HG03469 (cell line): ENCODE data around the gene GUK1.
"Not testable (repeated sequence)": the region's sequence is repeated elsewhere in the genome, so short reads cannot be mapped to it uniquely, and the experiment has no call there.

Experiments
- ATAC-seq: cut with Tn5 transposase; IDR thresholded peaks from one replicate; pipeline ENCODE4 v1.9.1; 2021; ENCODE audit warnings: mild to moderate bottlenecking, moderate library complexity, moderate number of reproducible peaks; ENCODE audit not compliant: unreplicated experiment

The GUK1 gene

DNA sequence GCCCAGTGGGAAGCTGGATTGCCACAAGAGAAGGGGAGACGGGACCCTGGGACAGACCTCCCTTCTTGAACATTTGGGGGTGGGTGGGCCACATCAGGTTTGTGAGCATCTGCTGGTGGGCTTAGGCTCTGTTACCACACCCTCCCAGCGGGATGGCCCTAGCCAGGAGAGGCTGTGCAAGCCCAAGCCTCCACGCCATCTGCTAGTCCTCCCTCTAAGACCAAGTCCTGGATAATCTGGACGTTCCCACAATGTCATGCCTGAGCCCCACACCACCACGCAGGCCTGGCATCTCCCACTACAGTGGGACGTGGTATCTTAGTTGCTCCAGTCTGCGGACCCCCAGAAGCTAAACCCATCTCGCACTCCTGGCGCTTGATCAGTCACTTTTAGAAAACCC is 21.8 kb downstream of the GUK1 start:
- no peak for ATAC-seq

DNA sequence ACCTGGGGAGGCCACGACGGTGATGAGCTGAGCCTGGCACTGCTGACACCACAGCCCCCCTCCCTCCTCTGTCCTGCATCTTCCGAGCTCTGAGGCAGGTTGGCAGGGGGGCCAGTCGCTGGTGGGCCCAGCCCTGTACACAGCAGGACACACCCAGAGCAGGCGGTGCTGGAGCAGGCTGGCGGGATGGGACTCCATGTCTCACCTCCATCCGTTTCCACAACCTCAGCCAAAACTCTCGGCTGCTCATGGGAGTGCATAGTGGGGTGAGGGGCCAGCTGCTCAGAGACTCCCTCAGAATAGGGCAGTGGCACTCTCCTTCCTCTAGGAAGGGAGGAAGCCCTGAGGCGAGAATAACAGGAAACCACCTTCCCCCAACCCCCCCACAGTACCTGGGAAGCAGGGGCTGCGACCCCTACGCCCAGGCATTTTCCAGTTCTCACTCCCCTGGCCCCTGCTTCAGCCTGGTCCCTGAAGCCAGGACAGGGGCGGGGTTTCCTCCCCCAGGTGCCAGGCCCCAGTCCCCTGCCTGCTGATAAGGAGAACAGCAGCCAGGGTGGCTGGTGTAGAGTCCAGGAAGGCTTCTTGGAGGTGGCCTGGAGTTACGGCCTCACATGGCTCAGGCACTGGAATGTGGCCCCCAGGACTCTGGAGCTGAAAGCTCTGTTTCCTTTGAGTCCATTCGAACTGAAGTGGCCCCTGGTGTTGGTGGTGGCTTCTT is 22.4 kb downstream of the GUK1 start:
- no peak for ATAC-seq

DNA sequence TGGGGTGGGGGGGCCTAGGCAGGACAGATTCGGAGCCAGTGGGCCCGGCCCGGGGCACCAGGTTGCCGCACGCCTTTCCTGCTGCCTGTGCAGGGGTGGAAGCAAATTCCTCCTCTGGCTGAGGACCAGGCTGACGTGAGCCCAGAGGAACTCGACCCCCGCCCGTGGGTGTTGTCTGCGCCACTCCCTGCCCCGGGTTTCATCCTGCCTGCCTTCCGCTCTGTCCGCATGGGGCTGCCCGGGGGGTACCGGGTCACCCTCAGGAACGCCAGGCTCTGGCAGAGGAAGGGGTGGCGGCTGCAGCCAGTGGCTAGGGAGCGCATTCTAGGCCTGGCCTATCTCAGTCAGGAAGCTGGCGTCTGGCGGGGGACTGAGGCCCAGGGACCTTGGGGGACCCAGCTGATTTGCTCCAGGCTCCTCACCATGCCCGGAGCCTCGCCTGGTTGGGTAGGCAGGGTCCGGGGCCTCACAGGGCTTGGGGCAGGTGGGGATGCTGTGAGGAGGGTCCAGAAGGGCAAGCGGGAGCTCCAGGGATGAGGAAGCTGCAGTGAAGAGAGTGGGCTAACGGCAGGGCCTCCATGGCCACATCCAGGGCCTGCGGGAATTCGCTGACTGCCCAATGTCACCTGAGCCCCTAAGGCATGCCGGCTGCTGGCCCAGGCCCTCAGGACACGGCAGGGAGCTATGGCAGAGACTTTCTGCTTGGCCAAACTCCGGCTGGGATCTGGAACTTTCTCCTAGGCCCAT is 23.1 kb downstream of the GUK1 start:
- ATAC-seq: no peak

DNA sequence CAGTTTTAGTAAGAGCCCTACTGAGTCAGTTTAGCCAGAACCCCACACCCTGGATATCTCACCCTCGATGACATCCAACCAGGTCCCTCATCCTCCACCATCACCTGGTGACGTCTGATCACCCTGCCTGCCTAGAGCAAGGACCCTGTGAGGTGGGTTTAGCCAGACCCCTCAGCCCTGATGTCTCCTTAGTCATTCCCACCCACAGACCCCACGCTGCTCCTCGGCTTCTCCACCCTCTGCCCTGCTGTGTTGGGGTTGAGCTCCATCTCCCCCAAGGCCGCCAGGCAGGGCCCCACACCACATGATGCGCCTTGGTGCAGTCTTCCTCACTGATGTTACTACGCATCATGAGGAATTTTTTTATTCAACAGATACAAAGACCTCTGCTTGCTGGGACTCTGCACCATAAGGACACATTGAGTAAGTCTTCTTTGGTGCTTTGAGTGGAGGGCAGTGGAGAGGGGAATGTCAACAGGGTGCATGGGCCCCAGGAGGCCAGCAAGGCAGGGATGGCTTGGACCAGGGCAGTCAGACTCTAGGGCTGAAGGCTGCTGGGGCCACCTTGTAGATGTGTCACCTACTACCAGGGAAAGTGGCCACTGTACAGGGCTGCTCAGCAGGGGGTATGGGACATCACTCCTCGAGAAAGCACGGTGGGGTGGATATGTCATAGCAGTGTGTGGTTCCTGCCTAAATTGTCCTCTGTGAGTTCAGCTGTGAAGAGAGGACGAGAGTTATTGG is 23.9 kb downstream of the GUK1 start:
- no peak for ATAC-seq

DNA sequence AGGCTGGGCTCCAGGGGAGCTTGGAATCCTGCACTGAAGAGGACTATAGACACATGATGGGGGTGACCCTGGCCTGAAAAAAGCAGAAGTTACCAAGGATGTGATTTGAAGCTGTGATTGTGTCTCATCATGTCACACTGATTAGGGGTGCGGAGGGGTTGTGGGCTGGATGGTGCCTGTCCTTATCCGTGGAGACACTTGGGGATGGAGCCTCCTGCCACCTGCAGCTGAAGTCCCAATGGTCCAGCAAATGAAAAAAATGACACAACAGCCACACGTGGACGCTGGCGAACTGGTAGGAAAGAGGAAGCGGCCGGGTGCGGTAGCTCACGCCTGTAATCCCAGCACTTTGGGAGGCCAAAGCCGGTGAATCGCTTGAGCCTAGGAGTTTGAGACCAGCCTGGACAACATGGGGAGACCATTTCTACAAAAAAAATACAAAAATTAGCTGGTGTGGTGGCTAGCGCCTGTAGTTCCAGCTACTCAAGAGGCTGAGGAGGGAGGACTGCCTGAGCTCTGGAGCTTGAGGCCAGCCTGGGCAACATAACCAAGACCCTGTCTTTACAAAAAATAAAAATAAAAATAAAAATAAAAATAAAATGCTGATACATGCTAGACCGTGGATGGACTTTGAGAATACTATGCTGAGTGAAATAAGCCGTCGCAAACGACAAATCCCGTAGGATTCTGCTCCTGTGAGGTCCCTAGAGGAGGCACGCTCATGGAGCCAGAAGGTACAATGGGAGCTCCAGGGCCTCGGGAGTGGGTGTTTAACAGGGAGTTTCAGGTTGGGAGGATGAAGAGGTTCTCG is 24.7 kb downstream of the GUK1 start:
- no peak for ATAC-seq

DNA sequence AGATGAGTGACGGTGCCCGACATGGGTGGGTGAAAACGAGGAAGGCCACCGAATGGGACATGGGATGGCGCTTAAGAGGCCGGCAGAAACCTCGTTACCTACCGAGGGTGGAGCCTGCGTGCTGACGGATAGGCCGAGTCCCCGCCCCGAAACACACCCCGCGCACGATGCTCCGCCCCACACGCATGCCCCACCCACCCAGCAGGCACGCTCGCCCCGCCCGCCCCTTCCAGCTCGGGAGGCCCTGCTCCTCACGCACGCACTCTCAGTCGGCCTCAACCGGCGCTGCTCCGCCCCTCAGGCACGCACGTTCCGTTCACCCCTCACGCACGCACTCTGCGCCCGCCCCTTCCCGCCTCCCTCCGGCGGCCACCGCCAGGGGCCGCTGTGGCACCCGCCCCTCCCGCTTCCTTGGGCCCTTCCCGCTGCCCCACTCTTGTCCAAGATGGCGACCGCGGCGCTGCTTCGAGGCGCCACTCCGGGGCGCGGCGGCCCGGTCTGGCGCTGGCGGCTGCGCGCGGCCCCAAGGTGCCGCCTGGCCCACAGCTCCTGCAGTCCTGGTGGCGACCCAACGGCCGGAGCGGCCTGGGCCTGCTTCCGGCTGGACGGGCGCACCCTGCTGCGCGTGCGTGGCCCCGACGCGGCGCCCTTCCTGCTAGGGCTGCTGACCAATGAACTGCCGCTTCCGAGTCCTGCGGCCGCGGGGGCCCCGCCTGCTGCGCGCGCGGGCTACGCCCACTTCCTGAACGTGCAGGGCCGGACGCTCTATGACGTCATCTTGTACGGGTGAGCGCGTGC is 25.5 kb downstream of the GUK1 start, which contains the start of gene IBA57:
Gene IBA57, plus strand, starts transcription at position 433 of the 798 bp plus-strand sequence. Its CDS starts 13 bp downstream, at position 446.
- peak; percentile 68 for ATAC-seq

DNA sequence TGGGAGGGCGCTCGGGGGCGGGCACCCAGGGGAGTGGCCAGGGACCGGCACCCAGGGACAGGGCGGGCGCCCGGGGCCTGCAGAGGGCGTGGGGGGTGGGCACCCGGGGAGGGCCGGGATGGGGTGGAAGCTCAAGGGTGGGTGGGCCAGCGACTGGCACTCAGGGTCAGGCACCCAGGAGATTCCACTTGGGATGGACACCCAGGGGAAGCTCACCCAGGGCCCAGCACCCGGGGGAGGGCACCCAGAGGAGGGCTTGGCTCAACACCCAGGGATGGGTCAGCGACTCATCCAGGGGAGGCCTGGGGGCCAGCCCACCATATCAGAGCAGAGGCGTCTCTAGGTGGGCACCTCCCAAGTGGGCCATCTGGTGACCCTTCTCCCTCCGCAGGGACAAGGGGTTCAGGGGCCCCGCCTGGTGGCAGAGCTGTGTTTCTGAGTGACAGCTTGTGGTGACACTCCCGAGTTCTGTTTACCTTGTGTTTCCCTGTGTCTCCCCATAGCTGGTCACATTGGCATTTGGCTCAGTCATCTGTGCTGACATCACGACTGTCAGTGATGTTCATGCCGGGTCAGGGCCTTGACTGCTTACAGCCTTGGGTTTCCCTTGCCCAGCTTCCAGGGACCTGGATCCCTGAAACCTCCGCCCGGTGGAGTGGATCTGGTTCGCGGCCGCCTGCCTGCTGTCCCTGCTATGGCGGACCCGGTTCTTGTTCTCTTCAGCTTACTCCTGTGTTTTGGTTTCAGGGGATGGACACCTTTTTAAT is 26.3 kb downstream of the GUK1 start:
- ATAC-seq: peak; percentile 14

DNA sequence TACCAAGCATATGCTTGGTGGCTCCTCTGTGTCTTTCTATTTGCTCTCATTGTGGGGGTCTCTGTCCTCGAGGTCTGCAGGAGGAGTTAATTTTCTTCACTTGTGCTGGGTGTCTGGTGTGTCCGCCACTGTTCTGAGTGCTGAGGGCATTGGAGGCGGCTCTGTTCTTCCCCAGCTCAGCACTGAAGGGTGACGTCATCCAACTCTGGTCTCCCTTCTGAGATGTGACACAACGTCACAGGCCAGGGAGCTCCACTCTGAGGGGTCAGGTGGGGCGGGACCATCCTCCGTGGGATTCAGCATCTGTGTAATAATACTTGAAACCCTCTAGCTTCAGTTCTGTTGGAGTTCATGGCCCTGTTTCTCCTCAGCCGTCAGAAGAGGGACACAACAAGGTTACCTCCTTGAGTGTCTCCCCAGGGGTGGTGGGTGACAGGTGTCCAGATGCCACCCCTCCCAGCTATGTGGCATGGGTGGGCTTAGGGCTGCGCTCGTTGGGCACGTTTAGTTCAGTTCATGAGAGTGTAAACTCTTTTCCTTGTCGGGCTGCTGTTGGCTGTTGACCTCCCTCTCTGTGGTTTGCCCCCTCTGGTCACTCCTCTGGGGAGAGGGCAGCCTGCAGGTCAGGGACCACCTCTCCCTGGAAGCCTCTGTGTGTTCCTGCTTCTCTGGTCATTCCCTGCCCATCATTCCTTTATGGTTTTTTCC is 28.6 kb downstream of the GUK1 start:
- no peak for ATAC-seq

DNA sequence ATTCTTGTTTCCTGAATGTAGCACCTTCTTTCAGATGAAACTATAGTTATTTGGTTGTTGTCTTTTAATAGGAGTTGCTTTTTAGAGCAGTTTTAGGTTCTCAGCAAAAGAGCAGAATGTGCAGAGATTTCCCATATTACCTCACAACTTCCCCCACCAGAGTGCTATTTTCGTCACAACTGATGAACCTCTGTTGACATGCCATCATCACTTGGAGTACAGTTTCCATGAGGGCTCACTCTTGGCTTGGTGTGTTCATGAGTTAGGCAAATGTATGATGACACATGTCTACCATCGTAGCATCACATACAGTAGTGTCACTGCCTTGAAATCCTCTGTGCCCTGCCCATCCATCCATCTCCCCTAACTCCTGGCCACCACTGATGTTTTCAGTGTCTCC is 29.3 kb downstream of the GUK1 start:
- no peak for ATAC-seq

DNA sequence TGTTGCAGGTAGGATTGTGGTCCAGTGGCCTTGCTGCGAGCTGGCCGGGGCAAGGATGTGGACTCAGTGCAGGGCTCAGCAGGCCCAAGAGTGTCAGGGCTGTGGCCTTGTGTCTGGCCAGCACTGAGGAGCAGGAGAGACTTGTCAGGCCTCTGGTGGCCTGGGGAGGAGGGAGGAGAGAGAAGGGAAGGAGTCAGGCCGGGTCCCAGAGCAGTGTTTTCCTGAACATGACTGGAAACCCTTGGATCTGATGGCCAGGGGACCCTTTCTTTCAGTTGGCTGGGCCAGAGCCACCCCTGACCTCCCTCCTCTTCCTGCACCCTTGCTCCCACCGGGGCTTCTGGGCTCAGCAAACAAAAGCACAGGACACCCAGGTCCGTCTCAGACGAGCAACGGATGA is 30.6 kb downstream of the GUK1 start:
- no peak for ATAC-seq

DNA sequence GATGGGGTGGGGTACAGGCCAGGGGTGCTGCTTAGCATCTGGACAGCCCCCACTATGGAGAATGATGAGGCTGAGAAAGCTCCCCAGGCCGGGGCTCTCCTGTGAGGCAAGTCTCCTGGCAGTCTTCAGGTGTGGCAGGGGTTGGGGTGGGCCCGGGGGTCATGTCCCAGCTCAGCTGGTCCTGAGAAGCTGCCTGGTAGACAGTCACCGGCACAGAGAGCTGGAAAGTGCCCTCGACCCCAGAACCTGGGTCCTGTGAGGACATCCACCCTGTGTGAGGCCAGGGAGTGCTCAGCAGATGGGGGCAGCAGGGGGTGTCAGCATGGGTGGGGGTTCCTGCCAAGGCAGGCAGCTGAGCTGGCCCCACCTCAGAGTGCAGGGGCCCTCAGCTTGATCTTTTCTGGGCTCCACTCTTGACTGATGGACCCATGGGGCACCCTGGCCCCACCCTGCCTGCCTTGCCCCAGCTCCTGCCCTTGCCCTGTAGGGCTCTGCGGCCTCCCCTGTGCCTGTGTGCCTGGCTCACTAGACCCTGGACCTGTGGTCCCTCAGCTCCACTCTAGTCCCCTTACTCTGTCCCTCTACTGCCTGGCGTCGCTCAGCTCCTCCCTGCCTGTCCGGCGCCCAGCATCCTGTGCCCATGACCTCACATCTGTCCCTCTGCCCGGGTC is 31.3 kb downstream of the GUK1 start:
- no peak for ATAC-seq

DNA sequence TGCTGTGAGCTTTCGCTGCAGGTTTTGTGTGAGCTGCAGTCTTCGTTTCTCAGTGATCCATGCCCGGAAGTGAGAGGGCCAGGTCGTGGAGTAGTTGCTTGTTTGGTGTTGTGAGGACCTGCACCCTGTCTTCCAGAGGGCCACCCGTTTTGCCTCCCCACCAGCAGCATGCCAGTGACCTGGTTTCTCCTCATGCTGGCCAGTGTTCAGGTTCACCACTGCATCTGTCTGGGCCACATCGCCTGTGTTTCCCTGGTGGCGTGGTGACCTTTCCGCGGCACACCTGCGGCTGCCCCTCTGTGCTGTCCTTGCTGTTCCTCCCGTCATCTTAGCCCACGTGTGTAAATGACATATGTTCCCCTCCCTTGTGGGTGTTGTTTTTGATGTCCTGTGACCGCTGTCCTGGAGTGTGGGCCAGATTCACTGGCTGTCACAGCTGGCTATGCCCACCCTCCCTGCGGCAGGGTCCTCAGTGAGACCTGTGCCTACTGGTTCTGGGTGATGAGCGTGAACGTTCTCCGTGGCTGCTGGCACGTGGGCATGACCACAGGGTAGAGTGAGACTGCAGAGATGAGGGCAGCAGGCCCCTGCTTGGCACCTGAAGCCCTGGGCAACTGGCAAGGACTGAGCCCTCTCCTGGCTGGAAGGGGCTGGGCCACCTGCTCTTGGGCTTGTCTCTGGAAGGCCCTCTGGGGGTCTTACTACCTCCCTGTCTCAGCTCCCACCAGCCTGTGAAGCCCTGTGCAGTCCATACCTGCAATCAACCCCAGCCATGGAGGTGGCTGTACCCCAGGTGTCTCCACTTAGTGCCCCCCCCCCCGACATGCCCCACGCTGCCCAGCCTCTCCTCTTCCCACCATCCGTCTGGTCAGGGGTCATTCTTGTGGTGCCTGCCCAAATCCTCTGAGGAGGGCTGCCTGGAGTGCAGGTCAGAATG is 32.8 kb downstream of the GUK1 start:
- ATAC-seq: no peak

DNA sequence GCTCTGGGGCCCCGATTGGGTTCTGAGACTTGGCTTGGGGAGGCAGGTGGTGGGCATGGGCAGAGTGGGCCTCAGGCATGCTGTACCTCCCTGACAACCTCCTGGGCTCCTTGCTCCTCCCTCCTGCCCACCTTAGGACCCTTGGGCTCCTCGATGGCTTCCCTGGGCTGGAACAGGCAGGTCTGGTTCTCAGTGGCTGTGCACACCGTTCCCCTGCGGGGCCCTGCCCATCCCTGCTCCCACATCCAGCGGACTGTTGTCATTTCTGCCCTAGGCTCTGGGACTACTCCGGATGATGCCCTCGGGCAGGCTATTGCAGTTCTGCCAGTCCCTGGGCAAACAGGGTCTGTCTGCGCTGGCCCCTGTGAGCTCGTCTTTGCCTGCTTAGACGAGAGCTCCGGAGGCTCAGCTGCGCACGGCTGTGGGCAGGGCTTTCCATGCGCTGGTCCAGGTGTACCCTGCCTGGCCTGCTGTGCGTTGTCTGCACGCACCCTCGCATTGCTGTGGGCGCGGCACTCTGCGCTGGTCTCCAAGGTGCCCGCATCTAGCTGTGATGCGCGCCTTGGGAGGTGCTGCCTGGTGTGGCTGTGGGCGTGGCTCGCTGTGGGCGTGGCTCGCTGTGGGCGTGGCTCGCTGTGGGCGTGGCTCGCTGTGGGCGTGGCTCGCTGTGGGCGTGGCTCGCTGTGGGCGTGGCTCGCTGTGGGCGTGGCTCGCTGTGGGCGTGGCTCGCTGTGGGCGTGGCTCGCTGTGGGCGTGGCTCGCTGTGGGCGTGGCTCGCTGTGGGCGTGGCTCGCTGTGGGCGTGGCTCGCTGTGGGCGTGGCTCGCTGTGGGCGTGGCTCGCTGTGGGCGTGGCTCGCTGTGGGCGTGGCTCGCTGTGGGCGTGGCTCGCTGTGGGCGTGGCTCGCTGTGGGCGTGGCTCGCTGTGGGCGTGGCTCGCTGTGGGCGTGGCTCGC is 33.7 kb downstream of the GUK1 start:
- ATAC-seq: not testable (repeated sequence)

DNA sequence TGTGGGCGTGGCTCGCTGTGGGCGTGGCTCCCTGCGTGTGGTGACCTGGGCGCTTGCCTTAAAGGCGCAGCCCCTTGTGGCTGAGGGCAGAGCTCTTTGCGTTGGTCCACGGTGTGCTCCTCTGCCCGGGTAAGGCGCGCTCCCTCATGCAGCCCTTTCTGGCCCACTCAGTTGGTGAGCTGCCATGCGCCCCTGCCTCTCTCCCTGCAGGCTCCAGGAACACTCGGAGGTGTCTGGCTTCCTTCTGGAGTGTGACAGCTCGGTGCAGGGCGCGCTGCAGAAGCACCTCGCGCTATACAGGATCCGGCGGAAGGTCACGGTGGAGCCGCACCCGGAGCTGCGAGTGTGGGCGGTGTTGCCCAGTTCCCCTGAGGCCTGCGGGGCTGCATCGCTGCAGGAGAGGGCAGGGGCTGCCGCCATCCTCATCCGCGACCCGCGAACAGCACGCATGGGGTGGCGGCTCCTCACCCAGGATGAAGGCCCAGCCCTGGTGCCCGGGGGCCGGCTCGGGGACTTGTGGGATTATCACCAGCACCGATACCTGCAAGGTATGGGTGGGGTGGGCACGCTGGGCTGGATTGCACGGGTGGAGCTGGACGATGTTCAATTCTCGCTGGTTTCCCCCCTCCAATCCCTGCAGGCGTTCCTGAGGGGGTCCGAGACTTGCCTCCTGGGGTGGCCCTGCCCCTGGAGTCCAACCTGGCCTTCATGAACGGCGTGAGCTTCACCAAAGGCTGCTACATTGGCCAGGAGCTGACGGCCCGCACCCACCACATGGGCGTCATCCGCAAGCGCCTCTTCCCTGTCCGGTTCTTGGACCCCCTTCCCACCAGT is 34.6 kb downstream of the GUK1 start:
- ATAC-seq: no peak
